HG03565 (cell line): ENCODE measurements around the gene PRTFDC1.

Experiments used
- ATAC-seq: cut with Tn5 transposase; IDR thresholded peaks from one replicate; pipeline ENCODE4 v1.9.1; 2021; ENCODE audit warnings: mild to moderate bottlenecking, moderate library complexity; ENCODE audit not compliant: unreplicated experiment

PRTFDC1 gene

DNA sequence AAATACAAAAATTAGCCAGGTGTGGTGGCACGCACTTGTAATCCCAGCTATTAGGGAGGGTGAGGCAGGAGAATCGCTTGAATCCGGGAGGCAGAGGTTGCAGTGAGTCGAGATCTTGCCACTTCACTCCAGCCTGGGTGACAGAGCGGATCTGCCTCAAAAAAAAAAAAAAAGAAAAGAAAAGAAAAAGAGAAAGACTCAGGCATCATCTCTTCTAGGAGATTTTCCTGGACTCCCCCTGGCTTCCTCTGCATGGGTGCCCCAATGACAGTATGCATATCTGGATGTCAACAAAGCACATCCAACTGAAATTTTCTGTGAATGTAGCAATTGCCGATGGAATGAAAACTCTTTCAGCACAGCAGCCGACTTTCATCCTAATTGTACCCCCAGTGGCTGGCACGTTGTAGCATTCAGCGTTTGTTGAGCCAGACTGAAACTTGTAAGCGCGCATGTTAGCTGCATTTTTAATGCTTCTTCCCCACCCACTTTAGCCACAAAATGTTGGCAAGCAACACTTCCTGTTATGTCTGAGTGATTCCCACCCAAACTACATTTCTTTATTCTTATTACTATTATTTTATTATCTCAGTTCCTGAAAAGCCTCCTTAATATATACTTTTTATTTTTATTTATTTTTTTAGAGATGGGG is 70.2 kb downstream of the PRTFDC1 start:
- ATAC-seq: peak; percentile 75

DNA sequence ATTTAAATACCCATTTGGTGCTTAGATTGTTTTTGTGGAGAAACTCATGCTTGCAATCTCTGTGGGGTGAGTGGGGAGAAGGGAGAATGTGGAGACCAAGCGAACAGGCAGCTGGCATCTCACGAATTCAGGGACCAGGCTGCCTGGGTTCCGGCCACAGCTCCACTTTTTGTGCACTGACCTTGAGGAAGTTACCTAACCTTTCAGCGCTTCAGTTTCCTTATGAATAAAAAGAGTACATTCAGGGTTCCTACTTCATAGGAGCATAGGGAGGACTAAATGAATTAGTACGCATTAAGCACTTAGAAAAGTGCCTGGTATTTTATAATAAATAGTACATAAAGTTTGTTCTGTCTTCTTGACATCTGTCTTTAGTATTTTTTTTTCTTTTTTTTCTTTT is 72.5 kb downstream of the PRTFDC1 start:
- no peak for ATAC-seq

DNA sequence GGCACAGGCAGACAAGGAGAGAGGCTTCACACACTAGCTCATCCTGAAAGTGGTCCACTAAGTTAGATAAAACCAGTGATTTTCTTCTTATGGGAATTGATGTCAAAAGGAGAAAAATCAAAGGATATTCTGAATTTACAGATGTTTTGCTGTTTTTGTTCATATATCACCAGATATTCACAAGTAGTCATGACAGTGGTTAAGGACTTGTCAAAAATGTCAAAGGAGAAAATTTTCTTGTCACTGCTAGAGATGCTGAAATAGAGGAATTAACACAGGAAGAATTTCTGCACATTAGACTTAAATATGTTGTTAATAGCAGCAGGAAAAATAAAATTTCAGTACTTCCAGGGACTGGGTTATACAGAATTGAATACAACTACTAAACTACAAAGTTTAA is 78.3 kb downstream of the PRTFDC1 start:
- ATAC-seq: no peak

DNA sequence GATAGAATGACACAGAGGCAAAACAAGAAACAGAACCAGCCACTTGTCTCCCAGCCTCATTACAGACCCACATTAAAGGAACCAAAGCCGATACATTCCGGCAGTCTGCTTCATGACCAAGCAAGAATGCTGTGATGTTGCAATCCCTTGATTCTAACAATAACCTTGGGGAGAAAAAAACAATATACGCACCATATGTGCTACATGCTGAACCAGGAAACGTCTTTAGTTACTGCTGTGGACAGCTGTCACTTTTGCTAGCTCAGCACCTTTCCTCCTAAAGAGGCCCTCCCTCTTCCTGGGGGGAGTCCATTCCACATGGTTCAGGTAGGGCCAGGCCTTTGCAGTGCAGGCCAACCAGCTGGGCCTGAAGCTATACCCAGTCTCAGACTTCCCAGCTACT is 79.1 kb downstream of the PRTFDC1 start:
- ATAC-seq: no peak

DNA sequence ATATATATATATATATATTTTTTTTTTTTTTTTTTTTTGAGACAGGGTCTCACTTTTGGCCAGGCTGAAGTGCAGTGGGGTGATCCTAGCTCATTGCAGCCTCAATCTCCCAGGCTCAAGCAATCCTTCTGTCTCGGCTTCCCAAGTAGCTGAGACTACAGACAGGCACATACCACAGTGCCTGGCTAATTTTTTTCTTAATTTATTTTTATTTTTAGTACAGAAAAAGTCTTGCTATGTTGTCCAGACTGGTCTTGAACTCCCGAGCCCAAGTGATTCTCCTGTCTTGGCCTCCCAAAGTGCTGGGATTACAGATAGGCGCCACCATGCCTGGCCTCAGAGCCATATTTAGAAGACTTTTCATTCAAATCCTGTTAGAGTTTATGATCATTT is 79.6 kb downstream of the PRTFDC1 start:
- no peak for ATAC-seq

DNA sequence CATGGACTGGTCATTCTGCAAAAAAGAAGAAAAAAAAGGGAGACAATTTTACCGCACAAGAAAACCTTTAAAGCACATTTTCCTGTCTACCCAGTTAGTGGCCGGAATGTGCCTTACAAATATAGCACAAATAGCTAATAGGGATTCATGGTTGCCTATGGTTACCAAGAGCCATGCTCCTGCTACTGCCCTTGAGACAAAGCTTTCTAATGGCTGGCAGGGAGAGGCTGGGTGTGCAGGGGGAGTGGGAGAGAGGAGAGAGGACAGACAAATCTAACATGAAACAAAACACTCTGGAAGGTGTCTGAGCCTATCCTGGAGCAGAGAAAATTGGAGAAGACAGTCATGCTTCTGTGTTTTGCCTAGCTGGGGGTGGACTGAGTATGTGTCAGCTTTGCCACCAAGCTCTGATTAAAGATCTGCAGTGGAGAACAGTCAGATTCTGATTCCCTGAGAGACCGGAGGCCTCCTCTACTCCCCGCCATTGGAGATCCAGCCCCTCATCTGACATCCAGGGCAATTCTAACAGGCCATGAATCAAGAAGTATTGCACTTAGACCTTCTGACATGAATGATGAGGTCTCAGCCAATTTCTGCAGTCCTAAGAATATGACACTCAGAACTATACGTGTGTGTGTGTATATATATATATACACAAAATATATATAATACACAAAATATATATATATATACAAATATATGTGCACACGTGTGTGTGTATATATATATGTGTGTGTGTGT is 80.2 kb downstream of the PRTFDC1 start:
- no peak for ATAC-seq

DNA sequence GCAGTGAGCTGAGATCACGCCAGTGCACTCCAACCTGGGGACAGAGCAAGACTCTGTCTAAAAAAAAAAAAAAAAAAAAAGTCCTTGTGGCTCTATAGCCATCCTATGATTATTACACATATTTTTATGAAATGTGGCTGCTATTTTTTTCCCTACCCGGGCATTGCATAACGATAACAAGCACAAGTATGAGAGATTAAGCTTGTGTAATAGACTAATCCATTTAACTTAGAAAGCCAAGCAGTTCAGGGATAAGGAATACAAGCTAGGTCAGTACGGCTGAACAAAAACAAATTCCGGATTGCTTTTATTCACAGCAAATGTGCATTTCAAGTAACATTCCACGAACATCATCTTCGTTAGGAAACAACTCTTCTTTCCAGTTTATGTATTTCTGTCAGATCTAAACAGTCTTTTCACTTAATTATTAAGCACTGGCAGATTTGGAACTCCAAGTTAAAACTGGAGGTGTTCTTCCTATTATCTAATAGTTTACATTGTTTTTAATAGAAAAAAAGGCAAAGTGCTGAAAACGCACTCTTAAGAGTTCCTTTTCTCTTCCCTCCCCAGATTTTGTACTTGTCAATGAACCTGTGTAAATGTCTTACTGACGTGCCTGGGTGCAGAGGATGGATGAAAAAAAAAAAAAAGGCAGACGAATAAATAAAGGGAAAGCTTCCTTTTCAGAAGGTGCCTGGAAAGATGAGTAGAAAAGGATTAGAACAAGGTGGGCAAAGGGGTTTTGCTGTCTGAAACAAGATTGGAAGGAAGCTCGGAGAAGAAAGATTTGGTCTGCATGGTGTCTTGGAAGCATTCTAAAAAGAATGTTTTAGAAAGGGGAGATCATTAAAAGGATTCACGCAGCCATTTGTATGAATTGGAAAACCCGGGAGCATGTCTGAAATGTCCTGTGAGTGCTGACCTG is 81.1 kb downstream of the PRTFDC1 start:
- no peak for ATAC-seq

DNA sequence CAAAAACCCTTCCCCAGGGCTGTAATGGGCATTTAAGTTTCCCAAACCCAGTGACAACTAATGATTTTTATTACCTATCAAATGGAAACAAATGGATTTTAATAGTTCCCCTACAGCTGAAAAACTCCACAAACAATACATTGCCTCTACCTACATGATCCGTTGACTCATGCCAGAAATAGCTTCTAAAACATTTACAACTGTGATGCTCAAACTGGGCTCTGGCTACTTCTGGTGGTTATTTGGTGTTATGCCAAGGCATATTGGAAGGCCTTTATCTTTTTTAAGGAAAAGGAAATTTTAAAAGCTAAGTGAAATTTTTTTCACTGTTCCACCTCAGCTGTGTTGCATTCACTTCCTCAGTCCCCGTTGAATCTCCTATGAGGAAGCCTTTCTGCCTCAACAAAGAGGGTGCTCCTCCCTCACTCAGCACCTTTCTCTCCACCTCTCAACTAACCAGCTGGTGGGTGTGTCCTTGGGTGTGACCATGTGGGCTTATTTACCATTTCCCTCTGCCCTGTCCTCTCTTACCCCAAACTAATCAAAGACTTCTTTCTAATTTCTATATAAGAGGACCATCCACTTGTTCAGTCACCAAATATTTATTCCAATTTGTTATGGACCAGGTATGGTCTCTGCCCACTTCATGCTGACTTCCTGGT is 82.9 kb downstream of the PRTFDC1 start:
- ATAC-seq: no peak

DNA sequence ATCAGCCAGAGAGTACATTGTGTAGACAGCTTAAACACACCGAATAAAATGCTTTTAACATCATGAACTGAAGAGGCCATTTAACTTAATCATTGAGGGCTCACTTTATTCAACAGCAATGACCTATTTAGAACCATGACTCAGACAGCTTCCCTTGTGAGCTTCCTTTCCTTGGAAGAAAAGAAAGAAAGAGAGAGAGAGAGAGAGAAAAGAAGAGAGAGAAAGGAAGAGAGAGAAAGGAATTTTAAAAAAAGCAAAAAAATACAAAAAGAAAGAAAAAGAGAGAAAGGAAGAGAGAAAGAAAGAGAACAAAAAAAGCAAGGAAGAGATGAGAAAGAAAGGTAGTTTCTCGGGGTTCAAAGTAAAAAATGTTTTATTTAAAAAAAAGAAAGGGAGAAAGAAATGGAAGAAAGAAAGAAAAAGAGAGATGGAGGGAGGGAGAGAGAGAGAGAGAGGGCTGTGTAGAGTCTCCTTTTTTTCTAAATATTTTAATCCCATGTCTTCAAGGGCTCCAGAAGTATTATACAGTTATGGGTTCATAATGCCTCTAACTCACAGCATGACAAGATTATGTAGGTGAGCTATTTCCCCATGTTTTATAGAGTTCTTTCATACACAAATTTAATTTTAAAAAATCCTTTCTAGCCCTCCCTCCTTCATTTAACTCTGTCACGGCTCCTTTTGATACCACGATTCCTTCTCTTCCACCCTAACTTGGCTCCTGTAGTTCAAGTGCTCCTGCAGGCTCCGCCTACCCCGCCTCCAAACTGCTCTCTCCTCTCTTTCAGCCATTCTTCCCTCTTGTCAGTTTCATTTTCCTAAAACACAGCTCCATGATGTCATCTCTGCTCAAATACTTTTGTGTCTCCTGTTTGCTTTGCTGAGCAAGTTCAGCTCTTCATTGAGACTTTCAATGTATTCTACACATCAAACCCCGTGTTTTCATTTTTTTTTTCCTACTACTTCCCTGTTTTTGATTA is 85.5 kb downstream of the PRTFDC1 start:
- ATAC-seq: no peak

DNA sequence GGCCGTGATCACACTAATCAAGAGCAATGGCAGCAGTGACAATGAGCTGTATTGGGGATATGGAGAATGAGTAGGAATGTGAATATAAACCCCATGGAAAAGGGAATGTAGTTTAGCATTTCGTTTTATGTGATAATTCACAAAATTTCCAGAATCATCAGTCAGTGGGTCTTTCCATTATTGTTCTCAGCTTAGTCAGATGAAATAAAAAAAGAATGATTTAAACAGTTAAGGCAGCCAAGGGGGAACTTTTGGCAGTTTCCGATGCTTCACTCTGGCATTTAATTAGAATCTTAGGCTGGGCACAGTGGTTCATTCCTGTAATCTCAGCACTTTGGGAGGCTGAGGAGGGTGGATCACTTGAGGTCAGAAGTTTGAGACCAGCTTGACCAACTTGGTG is 86.6 kb downstream of the PRTFDC1 start:
- ATAC-seq: no peak

DNA sequence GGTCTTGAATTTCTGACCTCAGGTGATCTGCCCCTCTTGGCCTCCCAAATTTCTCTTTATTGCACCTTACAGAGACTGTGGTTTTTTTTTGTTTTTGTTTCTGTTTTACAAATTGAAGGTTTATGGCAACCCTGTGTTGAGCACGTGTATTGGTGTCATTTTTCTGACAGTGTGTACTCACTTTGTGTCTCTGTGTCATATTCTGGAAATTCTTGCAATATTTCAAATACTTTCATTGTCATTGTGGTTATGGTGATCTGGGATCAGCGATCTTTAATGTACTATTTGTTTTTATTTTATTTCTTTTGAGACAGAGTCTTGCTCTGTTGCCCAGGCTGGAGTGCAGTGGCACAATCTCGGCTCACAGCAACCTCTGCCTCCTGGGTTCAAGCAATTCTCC is 89.8 kb downstream of the PRTFDC1 start:
- no peak for ATAC-seq

DNA sequence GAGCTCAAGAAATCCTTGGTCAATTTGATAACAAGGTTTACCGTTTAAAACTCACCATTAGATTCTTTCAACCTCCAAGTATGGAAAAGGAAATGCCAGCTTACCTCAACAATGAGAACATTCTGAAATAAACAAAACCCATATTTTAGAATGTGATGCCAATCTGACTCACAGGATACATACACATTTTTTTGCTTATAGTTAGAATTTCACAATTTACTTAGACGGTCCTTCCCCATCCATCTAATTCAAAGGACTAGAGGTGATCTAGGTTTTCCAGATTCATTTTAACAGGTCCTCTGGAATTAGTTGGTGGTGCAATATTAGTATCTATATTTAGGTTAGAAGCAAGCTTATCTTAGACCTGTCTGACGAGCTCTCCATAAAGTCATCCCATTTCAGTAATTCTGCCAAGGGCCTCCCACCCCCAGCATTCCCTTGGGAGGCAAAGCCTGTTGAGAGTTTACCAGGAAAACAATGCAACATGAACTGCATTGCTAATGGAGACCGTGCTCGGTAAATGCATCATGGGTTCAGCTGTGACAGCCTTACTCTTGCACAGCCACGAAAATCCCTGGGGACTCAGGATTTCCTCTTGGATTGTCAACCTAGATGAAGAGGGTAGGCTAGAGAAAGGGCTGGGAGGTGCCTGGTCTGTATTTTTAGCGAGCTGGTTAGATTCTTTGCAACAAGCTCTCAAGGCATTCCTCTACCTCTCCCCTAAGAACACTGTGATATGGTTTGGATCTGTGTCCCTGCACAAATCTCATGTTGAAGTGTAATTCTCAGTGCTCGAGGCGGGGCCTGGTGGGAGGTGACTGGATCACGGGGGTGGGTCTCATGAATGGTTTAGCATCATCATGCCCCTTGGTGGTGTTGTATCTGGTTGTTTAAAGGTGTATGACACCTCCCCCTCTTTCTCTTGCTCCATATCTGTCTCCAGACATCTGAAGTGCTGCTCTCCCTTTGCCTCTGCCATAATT is 93.8 kb downstream of the PRTFDC1 start:
- no peak for ATAC-seq

DNA sequence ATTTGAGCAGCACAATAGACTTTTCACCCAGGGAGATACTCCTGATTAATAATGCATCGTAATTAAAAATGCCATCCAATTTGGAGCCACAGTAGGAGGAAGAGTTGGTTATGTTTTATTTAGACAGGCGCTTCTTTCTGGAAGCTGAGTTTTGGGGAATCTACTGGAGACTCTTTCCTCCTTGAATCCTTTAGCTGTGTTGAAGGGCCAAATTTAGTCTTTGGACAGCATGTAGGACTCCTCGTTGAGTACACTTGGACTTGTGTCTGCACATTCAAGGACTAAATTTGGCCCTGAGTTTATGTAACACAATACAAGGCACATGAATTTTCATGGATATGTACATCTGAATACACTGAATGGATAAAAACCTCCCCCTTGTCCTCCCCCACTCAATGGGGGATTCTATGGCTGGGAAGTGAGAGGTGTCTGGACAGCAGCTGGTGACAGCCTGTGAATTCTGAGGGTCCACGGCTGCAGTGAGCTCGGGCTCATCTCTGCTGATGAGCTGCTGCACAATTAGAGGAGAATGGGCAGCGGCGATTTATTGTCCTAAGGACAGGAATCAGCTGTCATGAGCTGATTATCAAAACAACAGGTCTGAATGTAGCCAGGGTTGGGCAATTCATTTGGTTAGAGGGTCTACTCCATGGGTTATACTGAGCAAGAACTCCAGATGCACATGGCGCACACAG is 95.2 kb downstream of the PRTFDC1 start:
- ATAC-seq: no peak

DNA sequence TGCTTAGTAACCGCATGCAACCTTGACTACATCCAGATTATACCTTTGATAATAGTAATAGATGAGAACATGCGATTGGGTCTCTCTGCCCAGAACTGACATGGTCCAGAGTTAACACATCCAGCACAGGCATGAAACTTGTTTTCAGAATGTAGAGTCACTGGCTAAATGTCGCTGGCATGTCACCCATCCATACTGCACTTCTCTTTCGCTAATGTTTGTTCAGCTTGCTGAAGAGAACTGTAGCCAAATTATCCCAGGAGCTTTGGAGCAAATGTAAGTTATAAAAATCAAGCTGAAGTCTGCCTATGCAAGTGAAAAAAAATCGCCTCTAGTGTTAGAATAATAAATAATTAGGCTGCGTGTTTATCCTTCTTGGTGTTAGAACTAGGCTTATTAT is 98.2 kb downstream of the PRTFDC1 start:
- ATAC-seq: no peak

DNA sequence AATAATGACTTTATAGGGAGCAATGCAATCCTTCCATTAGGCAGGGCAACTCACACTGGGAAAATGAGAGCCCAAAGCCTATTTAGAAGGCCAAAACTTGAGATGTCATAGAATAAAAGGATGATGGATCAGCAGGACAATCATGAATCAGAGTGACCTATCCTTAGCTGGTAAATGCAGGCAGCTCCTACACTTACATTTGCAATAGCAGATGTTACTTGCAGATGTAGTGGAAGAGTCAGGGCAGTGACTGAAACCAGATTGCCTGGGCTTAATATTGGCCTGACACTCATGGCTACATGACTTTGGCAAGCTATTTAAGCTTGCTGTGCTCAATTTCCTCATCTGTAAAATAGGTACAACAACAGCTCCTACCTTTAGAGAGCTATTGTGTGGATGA is 98.7 kb downstream of the PRTFDC1 start:
- no peak for ATAC-seq

DNA sequence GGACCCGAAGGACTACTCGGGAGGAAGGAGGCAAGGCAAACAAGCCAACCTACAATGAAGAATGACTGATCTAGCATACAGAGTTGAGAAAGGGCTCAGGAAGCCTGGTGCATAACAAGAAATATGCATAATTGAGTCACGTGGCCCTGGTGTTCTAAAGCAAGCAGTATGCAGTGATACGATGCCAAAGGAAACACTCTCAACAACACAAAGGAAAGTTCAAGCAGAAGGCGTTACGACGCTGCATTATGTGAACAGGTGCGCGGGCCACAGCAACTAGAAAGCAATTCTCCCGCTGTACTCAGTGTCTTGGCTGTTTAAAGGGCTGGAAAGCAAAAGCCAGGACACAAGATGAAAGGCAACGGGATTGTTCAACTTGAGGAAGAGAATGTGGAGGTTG is 100.8 kb downstream of the PRTFDC1 start:
- ATAC-seq: no peak

DNA sequence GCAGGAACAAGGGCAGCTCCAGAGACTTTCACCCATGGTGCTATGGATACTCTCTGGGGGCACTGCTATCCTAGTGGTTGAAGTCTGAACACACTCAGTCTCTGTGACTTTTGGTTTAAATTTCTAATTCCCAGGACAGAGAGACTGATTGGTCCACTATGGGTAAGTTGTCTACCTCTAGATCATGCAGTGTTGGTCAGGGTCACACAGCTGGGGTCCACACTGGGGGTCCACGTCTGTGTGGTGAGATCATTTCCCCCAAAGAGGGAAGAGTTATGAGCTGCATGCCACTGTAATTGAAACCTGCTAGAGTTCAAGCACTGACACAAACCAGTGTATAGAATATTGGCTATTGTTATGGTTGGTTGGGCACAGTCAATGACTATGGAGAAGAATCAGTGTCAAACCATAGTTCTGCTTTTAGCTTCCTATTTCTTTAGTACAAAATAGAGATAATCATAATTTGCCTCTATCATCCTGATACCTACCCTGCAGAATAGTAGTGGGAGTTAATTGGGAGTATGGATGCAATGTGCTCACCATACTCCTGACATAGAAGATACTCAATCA is 101.6 kb downstream of the PRTFDC1 start:
- ATAC-seq: no peak
